ENCODE results near the gene RHBG.
"Not testable (repeated sequence)": the region's sequence is repeated elsewhere in the genome, so short reads cannot be mapped to it uniquely, and the experiment has no call there.

RHBG gene

GRCh38 chr1:156359973-156360372 is 9.0 kb upstream of the RHBG start:
- no peak for DNase-seq (ENCODE audit: low spot score)

DNA sequence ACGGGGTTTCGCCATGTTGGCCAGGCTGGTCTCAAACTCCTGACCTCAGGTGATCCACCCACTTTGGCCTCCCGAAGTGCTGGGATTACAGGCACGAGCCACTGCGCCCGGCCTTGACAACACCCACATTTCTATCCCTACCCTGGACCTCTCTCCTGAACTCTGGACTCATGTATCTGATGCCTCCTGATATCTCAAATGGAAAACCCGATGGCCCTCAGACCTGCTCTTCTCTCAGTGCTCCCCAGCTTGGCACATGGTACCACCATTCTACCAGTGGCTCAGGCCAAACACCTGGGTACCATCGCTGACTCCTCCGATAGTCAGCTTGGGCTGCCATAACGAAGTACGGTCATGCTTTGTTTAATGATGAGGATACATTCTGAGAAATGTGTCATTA is 8.5 kb upstream of the RHBG start:
- DNase-seq (ENCODE audit: low spot score), result no peak

DNA sequence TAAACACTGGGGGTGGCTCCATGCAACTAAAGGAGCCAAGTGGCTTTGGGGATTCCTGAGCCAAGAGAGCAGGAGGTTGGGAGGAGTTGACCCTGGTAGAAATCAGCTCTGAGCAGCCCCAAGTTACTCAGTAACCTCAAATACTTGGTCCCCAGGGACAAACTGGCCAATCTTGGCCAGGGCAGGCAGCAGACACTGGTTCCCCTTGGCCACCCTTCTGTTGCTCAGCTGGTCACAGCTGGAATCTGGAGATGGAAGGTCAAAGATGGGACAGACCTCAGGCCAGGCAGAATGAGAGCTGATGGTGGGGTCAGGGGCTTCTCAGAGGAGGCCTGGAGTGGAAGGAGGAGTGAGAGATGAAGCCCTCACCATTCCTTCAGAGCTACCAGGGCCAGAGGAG is 3.3 kb upstream of the RHBG start:
- no peak for DNase-seq (ENCODE audit: low spot score)

GRCh38 chr1:156366378-156367166 is 2.4 kb upstream of the RHBG start:
- no peak for DNase-seq (ENCODE audit: low spot score)

GRCh38 chr1:156367383-156368156 is 1.4 kb upstream of the RHBG start:
- no peak for DNase-seq (ENCODE audit: low spot score)

- DNase-seq (ENCODE audit: low spot score), result no peak
These were observed 803 bp upstream of the RHBG start for GRCh38 chr1:156368157-156368658.

DNA sequence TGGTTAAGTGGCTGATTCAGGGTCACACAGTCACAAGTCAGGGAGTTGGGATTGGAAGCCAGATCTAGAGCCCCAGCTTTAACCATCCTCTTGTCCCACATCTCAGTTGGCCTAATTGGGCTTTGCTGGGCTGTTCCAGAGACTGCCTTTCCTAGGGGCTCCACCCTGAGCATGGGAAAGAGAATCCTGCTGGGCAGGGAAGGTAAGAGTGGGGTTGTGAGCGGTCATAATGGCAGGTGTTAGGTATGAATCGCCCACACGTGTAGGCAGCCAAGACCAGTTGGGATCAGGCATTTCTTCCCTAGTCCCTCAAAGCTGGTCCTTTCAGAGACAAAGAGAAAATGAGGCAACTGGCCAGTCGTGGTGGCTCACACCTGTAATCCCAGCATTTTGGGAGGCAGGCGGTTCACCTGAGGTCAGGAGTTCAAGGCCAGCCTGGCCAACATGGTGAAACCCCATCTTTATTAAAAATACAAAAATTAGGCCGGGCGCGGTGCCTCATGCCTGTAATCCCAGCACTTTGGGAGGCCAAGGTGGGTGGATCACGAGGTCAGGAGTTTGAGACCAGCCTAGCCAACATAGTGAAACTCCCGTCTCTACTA is 775 bp downstream of the RHBG start:
- not testable (repeated sequence) for DNase-seq (ENCODE audit: low spot score)

DNA sequence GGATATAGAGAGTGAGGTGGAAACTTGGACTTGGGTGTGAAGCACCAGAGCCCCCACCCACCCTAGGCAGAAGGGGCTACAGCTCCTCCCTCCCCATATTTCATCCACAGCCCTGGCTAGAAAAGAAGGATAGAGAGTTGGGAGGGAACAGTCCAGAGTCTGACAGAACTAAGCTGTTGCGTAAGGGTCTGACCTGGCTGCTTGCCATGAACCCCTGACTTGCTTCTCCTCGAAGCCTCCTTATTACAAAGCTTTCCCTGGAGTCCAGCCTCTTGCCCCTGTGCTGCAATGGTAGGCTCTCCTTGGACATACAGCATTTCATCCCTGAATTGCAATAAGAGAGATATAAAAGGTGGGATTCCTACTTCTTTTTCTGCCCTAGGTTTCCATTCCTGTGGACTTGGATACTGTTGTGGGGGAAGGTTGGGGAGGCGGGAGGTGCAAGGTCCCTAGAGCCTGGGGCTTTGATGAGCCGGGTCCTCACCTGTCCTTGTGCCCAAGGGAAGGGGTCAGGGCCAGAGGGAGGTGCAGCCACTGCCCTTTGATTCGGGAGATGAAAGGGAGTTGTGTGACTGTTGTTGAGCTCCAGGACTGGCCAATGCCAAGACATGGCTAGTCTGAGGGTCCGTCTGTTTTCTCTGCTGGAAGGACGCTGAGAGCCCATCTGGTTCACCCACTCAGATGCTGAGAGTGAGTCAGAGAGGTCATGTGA is 2.7 kb downstream of the RHBG start:
- DNase-seq (ENCODE audit: low spot score), result no peak

GRCh38 chr1:156372265-156372586 is 3.2 kb downstream of the RHBG start:
- no peak for DNase-seq (ENCODE audit: low spot score)

GRCh38 chr1:156372876-156373275 is 3.9 kb downstream of the RHBG start:
- no peak for DNase-seq (ENCODE audit: low spot score)

DNA sequence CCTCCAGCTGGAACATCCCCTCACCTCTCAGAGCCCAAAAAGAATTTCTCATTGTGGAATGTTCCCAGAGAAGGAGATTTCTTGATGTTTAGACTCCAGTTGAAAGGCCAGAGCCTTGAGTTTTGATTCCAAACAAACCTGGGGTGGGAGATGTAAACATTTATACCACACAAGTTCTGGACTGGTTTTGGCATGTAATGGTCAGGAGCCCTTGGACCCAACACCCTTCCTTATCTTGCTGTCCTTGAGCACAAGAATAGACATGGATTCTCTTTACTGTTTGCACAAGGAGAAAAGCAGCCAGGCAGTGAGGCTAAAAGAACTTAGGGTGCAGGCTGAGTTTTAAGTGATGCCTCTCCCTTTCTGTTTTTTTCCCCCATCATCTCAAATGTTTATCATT is 4.5 kb downstream of the RHBG start:
- no peak for DNase-seq (ENCODE audit: low spot score)

GRCh38 chr1:156376146-156376545 is 7.1 kb downstream of the RHBG start:
- DNase-seq (ENCODE audit: low spot score), result no peak

- DNase-seq (ENCODE audit: low spot score), result no peak
These were observed 8.2 kb downstream of the RHBG start for GRCh38 chr1:156376958-156377919.

- DNase-seq (ENCODE audit: low spot score), result no peak
These were observed 9.5 kb downstream of the RHBG start for GRCh38 chr1:156378557-156378956.

DNA sequence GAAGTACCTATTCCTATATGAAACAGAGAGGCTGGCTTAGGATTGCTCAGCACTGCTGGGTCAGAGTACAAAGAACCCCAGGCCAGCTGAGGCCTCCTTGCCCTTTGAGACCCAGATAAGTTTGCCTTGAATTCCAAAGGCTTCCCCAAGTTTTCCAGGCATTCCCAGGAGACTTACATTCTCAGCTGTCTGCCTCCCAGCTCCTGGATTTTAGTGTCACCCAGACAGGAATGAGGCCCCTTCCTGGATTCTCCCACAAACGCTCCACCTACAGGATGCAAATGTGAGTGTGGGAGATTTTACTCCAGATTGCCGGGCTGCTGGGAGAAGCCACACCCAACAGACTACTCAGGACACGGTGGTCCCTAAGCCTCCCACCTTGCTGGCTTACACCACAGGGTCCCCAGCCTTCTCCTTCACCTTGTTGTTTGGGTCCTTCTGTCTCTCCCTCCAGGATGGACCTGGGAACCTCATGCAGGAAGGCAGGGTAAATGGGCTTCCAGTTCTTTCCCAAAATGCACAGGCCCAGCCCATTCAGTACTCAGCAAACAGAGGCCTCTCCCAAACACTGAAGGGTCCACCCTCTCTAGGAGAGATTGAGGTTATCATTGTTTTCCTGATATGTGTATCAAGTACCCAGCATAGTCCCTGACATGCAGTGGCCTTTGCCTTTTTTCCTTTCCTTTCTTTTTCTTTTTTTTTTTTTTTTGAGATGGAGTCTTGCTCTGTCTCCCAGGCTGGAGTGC is 10.6 kb downstream of the RHBG start:
- DNase-seq (ENCODE audit: low spot score), result no peak

DNA sequence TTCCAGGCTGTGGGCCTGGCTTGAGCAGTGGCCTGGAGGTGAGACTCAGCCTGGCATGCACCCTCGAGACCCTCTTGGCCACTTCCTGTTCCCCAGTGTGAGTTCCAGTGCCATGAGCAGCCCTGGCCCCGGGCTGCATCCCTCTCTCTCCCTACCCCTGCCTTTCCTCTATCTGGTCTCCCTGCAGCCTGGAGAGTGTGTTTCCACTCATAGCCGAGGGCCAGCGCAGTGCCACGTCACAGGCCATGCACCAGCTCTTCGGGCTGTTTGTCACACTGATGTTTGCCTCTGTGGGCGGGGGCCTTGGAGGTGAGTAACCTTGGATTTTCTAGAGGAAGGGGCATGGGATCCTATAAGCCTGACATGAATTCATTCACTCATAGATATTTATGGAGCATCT is 13.6 kb downstream of the RHBG start:
- DNase-seq (ENCODE audit: low spot score), result no peak

DNA sequence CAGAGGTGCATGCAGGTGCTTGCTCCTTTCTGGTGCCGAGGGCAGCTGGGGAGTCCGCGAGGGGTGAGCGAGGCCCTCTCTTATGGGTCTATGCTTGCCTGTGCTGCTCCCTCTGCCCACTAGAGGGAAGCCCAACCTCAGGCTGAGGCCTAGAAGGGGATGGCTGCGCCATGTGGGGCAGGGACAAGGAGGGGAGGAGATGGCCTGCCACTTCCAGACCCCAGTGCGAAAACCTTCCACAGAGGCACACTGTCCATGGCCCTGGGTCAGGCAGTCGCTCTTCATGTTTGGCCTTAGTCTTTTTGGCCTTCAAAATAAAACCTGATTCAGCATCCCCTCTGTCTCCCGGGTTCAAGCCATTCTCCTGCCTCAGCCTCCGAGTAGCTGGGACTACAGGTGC is 14.0 kb downstream of the RHBG start:
- DNase-seq (ENCODE audit: low spot score), result no peak

DNA sequence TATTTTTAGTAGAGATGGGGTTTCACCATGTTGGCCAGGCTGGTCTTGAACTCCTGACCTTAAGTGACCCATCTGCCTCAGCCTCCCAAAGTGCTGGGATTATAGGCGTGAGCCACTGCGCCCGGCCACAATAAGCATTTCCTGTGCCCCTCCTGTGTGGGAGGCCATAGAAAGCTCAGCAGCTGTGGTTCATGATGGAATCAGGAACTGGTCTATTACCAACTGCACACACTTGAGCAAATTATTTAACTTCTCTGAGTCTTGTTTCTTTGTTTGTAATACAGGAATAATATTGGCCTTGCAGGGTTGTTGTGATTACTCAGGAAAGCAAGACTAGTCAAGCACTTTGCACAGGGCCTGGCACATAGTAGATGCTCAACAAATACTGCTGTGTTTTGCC is 15.0 kb downstream of the RHBG start:
- DNase-seq (ENCODE audit: low spot score), result no peak

DNA sequence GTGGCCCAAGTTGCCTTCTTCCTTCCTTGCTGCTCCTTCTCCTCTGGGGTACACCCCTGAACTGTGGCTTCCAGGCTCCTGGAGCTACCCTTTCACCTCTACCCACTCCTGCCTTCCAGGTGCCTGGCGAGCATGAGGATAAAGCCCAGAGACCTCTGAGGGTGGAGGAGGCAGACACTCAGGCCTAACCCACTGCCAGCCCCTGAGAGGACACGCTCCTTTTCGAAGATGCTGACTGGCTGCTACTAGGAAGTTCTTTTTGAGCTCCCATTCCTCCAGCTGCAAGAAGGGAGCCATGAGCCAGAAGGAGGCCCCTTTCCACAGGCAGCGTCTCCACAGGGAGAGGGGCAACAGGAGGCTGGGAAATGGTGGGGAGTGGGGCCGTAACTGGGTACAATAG is 15.6 kb downstream of the RHBG start:
- DNase-seq (ENCODE audit: low spot score), result no peak

- no peak for DNase-seq (ENCODE audit: low spot score)
These were observed 16.6 kb downstream of the RHBG start for GRCh38 chr1:156385534-156386031.
